Measurements from ENCODE around the gene FRAS1.

DNA sequence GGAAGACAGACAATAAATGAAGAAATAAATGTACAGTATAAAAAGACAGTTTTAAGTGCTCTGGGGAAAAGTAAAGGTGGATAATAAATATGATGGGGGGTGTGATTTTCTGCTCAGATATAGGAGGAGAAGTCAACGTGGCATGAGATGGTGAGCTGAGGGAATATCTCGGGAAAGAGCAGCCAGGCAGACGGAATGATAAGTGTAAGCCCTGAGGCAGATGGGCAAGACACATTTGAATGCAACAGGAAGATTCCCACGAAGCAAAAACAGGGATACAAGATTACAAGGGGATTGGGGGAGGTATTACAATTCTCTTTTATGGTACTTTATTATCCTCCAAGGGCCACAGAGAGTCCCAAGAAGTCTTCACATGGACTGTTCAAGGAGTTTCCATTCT lies 505.6 kb downstream of the FRAS1 start:
- TF ChIP-seq EZH2 (IDR thresholded peaks at IDR 0.05; ENCODE audit: borderline replicate concordance, insufficient read depth, low read depth, low read length, poor library complexity, severe bottlenecking): no peak
- TF ChIP-seq, protein P1, sequence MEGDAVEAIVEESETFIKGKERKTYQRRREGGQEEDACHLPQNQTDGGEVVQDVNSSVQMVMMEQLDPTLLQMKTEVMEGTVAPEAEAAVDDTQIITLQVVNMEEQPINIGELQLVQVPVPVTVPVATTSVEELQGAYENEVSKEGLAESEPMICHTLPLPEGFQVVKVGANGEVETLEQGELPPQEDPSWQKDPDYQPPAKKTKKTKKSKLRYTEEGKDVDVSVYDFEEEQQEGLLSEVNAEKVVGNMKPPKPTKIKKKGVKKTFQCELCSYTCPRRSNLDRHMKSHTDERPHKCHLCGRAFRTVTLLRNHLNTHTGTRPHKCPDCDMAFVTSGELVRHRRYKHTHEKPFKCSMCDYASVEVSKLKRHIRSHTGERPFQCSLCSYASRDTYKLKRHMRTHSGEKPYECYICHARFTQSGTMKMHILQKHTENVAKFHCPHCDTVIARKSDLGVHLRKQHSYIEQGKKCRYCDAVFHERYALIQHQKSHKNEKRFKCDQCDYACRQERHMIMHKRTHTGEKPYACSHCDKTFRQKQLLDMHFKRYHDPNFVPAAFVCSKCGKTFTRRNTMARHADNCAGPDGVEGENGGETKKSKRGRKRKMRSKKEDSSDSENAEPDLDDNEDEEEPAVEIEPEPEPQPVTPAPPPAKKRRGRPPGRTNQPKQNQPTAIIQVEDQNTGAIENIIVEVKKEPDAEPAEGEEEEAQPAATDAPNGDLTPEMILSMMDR (IDR thresholded peaks at IDR 0.05): no peak
